ENCODE measurements around the gene SMIM24.

SMIM24 gene

DNA sequence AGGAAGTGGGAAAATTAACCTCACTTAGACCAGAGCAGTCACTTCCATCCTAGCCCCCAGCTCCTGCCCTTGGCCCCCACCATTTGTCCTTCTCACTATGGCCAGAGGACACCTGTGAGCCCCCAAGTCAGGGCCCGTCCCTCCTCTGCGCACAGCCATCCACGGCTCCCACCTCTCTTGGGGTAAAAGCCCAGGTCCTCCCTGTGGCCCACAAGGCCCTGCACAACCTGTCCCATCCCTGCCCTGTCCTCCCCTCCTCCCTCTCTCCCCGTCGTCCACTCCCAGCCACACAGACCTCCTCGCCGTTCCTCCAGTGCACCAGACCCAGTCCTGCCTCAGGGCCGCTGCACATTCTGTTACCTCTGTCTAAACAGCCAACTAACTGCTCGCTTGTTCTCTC is 53.9 kb downstream of the SMIM24 start:
- DNase-seq = no peak

Data from activated naive CD4-positive, alpha-beta T cell treated with anti-CD3 and anti-CD28 coated beads, Interleukin-2, amount 50 U/mL, for 16 hours (primary cell).